Upper lobe of left lung (tissue), 6 donors: ENCODE results near the gene CD80. TPM values are rescaled to one million over a fixed set of nuclear protein-coding genes. Genes with fewer than 3 reads are reported as not detected.

Experiments
- ATAC-seq, 2 donors: fragments of 200-7000 bp; cut with Tn5 transposase; one replicate each; pipeline ENCODE4 v1.9.1; 2022; ENCODE audit warnings: mild to moderate bottlenecking in 2 of 2, moderate library complexity in 2 of 2; ENCODE audit not compliant: low FRiP score in 2 of 2
- DNase-seq, 2 donors: peaks; one replicate each; pipeline ENCODE4 v3.0.0-alpha.2; 2019 to 2020
- H3K27ac ChIP-seq, 4 donors: fragments of 200-600 bp; sonication (generic); one replicate each; pipeline ENCODE4 v1.5.1; 2016 to 2019
- H3K27me3 ChIP-seq, 4 donors: fragments of 200-600 bp; sonication (generic); one replicate each; pipeline ENCODE4 v1.5.1; 2017 to 2019
- H3K36me3 ChIP-seq, 4 donors: fragments of 200-600 bp; sonication (generic); one replicate each; pipeline ENCODE4 v1.5.1; 2016 to 2019
- H3K4me1 ChIP-seq, 4 donors: fragments of 200-600 bp; sonication (generic); one replicate each; pipeline ENCODE4 v1.5.1; 2018 to 2019
- H3K4me3 ChIP-seq, 4 donors: fragments of 200-600 bp; sonication (generic); one replicate each; pipeline ENCODE4 v1.5.1; 2017 to 2019; ENCODE audit warnings: mild to moderate bottlenecking in 2 of 4, moderate library complexity in 1 of 4
- H3K9me3 ChIP-seq, 4 donors: fragments of 200-600 bp; sonication (generic); one replicate each; pipeline ENCODE4 v1.5.1; 2018 to 2019
- EP300 ChIP-seq, 4 donors: sonication (generic); formaldehyde crosslinking; IDR thresholded peaks; one replicate each; pipeline ENCODE4 v1.5.1; 2017; ENCODE audit warnings: antibody characterized with exemption in 4 of 4, control low read depth in 2 of 4
- POLR2A ChIP-seq, 4 donors: fragments of 450-650 bp; IDR thresholded peaks; one replicate each; pipeline ENCODE4 v1.5.1; 2016 to 2017; ENCODE audit warnings: antibody characterized with exemption in 4 of 4, mild to moderate bottlenecking in 2 of 4
- POLR2AphosphoS5 ChIP-seq, 2 donors: sonication (generic); formaldehyde crosslinking; IDR thresholded peaks; one replicate each; pipeline ENCODE4 v1.5.1; 2017; ENCODE audit warnings: antibody characterized with exemption in 2 of 2
- WGBS, 2 donors: methylation state at CpG; one replicate each; pipeline ENCODE4 v1.1.5; 2017 to 2018; 5-methylcytosine and 5-hydroxymethylcytosine counted together
- total RNA-seq, 6 donors: library from RNA; depleted of rRNA in 4 of 6; stranded (reverse); fragments of >200 nt in 4 of 6; gene quantifications; one replicate each; pipeline versions ENCODE4 v1.1.0 to v1.2.1, GENCODE V29; 2016 to 2021
- TF ChIP-seq, protein P1 (sequence below), 6 experiments: fragments of 450-650 bp in 4 of 6; fragments of 200-600 bp in 2 of 6; sonication (generic) in 2 of 6; IDR thresholded peaks; one replicate each; pipeline ENCODE4 v1.5.1; 2016 to 2019; ENCODE audit warnings: antibody characterized with exemption in 6 of 6
- donor health status: DM: no; HTN: no; CAD: no; lungs with moderate emphysema.
- donor health status: DM: no; HTN: yes; CAD: no; lungs with severe emphysema.

Gene CD80
- total RNA-seq, 6 donors from 2014 or later, result 5.8 to 26.4 (median 8.7) TPM

DNA sequence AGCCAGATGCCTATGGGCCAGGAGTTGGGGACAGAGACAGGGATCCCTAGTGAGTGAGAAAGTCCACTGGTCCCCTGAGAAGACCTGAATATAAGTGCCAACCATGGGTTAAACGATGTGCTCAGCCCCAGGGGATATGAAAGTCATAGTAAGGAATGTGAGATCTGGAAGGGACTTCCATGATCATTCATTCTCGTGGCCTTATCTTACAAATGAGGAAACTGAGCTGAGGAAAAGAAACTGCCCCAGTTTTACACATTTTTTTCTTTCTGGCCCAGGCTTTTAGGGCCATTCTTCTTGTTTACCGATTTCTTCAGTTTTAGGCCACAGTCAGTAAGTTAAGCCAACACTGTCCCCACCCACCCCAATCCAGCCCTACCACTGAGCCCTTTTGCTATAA lies 11.1 kb downstream of the CD80 start:
- TF ChIP-seq POLR2AphosphoS5 (IDR thresholded peaks at IDR 0.05) (no peak), EP300 (IDR thresholded peaks at IDR 0.05) (no peak), POLR2A (IDR thresholded peaks at IDR 0.05) (no peak)
- TF ChIP-seq, protein P1, sequence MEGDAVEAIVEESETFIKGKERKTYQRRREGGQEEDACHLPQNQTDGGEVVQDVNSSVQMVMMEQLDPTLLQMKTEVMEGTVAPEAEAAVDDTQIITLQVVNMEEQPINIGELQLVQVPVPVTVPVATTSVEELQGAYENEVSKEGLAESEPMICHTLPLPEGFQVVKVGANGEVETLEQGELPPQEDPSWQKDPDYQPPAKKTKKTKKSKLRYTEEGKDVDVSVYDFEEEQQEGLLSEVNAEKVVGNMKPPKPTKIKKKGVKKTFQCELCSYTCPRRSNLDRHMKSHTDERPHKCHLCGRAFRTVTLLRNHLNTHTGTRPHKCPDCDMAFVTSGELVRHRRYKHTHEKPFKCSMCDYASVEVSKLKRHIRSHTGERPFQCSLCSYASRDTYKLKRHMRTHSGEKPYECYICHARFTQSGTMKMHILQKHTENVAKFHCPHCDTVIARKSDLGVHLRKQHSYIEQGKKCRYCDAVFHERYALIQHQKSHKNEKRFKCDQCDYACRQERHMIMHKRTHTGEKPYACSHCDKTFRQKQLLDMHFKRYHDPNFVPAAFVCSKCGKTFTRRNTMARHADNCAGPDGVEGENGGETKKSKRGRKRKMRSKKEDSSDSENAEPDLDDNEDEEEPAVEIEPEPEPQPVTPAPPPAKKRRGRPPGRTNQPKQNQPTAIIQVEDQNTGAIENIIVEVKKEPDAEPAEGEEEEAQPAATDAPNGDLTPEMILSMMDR (IDR thresholded peaks at IDR 0.05), result no peak
- WGBS, 2 donors, result 40 to 65% methylated on average over 3 of the region's 3 CpGs
- Histone ChIP-seq H3K27ac (no peak overlapping the region), H3K4me1 (no peaks in the 10 kb centered on the region), H3K4me3 (no peak overlapping the region), H3K36me3 (no peaks in the 10 kb centered on the region), H3K9me3 (no peaks in the 10 kb centered on the region), H3K27me3 (no peaks in the 10 kb centered on the region)
- DNase-seq, result no peak
- no peak for ATAC-seq

DNA sequence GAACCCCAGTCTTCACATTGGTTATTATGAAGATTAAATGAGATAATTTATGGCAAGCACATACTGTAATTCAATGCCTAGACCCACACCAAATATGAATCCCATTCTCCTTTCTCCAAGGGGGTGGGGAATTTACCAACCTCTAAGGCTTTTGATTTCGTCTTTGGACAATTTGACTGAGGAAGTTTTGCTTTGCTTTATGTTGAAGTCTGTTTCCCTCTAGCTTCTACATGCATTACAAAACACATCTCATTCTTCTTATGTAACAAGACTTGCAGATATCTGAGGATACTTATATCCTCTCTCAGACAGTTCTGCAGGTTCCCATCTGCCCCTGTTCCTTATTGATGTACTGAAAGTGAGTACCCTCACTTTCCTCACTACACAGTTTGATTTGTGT lies 12.2 kb downstream of the CD80 start:
- no peaks in the 10 kb centered on the region for H3K9me3 ChIP-seq
- H3K4me1 ChIP-seq, result no peaks in the 10 kb centered on the region
- H3K27ac ChIP-seq, result no peak overlapping the region
- ATAC-seq (no peak), DNase-seq (no peak)
- WGBS, 2 donors, result 83% methylated on average over 1 of the region's 1 CpG
- no peaks in the 10 kb centered on the region for H3K36me3 ChIP-seq
- TF ChIP-seq EP300 (IDR thresholded peaks at IDR 0.05) (no peak), POLR2AphosphoS5 (IDR thresholded peaks at IDR 0.05) (no peak), POLR2A (IDR thresholded peaks at IDR 0.05) (no peak)
- TF ChIP-seq, protein P1 (IDR thresholded peaks at IDR 0.05), result no peak
- no peak overlapping the region for H3K4me3 ChIP-seq
- no peaks in the 10 kb centered on the region for H3K27me3 ChIP-seq

DNA sequence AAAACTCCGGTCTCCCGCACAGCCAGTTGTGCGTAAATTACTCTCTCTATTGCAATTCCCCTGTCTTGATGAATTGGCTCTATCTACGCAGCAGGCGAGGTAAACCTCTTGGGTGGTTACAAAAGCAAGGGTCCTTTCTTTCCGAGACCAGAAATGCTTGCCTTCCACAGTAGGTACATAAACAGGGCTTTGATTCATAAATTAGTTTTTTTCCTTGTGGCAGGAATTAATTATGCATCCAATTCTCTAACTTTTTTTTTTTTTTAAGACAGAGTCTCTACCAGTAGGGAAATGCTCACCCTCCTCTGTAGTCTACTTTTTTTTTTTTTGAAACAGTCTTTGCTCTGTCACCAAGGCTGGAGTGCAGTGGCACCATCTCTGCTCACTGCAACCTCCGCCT lies 16.3 kb downstream of the CD80 start:
- H3K27me3 ChIP-seq, result no peaks in the 10 kb centered on the region
- H3K9me3 ChIP-seq, result no peaks in the 10 kb centered on the region
- 96 to 98% methylated on average over 7 of the region's 7 CpGs for WGBS, 2 donors
- H3K27ac ChIP-seq, result no peak overlapping the region
- H3K36me3 ChIP-seq, result no peaks in the 10 kb centered on the region
- ATAC-seq (no peak), DNase-seq (no peak)
- H3K4me1 ChIP-seq, result no peaks in the 10 kb centered on the region
- H3K4me3 ChIP-seq, result no peak overlapping the region
- TF ChIP-seq POLR2AphosphoS5 (IDR thresholded peaks at IDR 0.05) (no peak), EP300 (IDR thresholded peaks at IDR 0.05) (no peak)

DNA sequence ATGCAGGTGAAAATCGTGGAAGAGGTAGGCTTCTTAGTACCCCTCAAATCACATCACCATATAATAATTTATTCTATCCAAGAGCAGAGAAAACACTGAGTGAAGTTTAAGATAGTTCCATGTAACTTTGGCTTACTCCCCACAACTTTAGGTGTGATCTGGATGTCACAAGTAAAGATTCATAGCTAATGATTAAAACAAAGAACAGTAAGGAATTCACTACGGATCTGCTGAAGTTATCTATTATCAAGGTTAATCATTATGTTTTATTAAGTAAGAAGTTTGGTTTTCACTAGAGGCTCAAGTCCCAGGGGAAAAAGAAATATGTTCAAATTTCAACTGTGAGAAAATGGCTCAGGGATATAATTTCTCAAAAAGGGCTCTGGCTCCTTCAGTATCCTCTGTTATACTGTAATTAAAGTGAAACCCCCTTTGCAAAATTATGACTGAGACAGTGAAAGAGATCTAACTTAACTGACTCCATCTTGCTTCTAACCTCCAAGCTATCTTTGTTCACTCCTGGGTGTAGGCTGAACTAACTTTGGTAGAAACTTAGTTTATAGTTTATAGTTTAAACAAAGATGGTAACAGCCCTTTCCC lies 17.1 kb downstream of the CD80 start:
- no peak for DNase-seq
- H3K27me3 ChIP-seq, result no peaks in the 10 kb centered on the region
- H3K4me1 ChIP-seq, result no peaks in the 10 kb centered on the region
- H3K27ac ChIP-seq, result no peak overlapping the region
- no peak for ATAC-seq
- no peaks in the 10 kb centered on the region for H3K9me3 ChIP-seq
- no peak for TF ChIP-seq POLR2A (IDR thresholded peaks at IDR 0.05)
- TF ChIP-seq EP300 (IDR thresholded peaks at IDR 0.05), result no peak
- TF ChIP-seq, protein P1 (IDR thresholded peaks at IDR 0.05), result no peak
- TF ChIP-seq POLR2AphosphoS5 (IDR thresholded peaks at IDR 0.05), result no peak
- no peaks in the 10 kb centered on the region for H3K36me3 ChIP-seq
- H3K4me3 ChIP-seq, result no peak overlapping the region
- 75 to 76% methylated on average over 2 of the region's 2 CpGs for WGBS, 2 donors

DNA sequence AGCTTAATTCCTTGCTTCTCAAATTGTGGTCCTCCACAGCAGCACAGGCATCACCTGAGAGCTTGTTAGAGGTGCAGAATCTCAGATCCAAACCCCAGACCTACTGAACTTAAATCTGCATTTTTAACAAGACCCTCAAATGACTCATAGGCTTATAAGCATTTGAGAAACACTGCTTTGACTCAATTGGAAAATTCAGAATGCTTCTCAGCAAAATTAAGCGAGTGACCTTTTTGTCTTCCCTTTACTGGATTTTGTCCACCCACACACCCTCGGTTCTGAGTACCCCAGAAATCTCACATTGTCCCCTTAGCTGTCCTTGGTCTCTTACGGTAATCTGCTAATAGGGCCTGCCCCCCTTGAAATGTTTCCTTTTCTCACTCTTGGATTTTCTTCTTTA lies 17.9 kb downstream of the CD80 start:
- Histone ChIP-seq H3K4me1 (no peaks in the 10 kb centered on the region), H3K27ac (no peak overlapping the region), H3K27me3 (no peaks in the 10 kb centered on the region), H3K36me3 (no peaks in the 10 kb centered on the region), H3K9me3 (no peaks in the 10 kb centered on the region), H3K4me3 (no peak overlapping the region)
- ATAC-seq (no peak), DNase-seq (no peak)
- TF ChIP-seq POLR2A (IDR thresholded peaks at IDR 0.05) (no peak), POLR2AphosphoS5 (IDR thresholded peaks at IDR 0.05) (no peak), EP300 (IDR thresholded peaks at IDR 0.05) (no peak)
- TF ChIP-seq, protein P1 (IDR thresholded peaks at IDR 0.05), result no peak
- WGBS, 2 donors, result 79 to 85% methylated on average over 3 of the region's 3 CpGs
